HepG2 (cell line): Measurements from ENCODE around the gene DENND4B. TPM values are rescaled to one million over a fixed set of nuclear protein-coding genes. Genes with fewer than 3 reads are reported as not detected.

Experiments used
- CBX5 ChIP-seq: sonication (generic); formaldehyde crosslinking; IDR thresholded peaks from 2 replicates; pipeline ENCODE4 v1.4.0; 2020; ENCODE audit warnings: missing genetic modification reagents, borderline replicate concordance
- FOSL2 ChIP-seq: sonication (generic); formaldehyde crosslinking; IDR thresholded peaks from 2 replicates; pipeline ENCODE4 v1.4.0; 2020; ENCODE audit warnings: missing genetic modification reagents
- HNF1B ChIP-seq: sonication (generic); formaldehyde crosslinking; IDR thresholded peaks from 2 replicates; pipeline ENCODE4 v1.5.1; 2020; ENCODE audit warnings: mild to moderate bottlenecking, moderate library complexity, missing genetic modification reagents
- JUNB ChIP-seq: sonication (generic); formaldehyde crosslinking; IDR thresholded peaks from 2 replicates; pipeline ENCODE4 v1.8.0; 2022; ENCODE audit warnings: missing genetic modification reagents, mild to moderate bottlenecking, borderline replicate concordance
- MEIS1 ChIP-seq: sonication (generic); formaldehyde crosslinking; IDR thresholded peaks from 2 replicates; pipeline ENCODE4 v1.9.0; 2021; ENCODE audit warnings: mild to moderate bottlenecking, missing genetic modification reagents, moderate library complexity, borderline replicate concordance
- MXI1 ChIP-seq: IDR thresholded peaks from 3 replicates; pipeline ENCODE4 v1.6.1; 2012; ENCODE audit warnings: low read depth, low read length, inconsistent platforms, borderline replicate concordance
- MYPOP ChIP-seq: sonication (generic); formaldehyde crosslinking; IDR thresholded peaks from 2 replicates; pipeline ENCODE4 v1.8.1; 2023; ENCODE audit warnings: mild to moderate bottlenecking, moderate library complexity, missing genetic modification reagents
- NFRKB ChIP-seq: fragments of 450-650 bp; IDR thresholded peaks from 2 replicates; pipeline ENCODE4 v1.6.1; 2017
- POGK ChIP-seq: sonication (generic); formaldehyde crosslinking; conservative IDR thresholded peaks from 2 replicates; pipeline ENCODE4 v1.8.0; 2022; ENCODE audit warnings: mild to moderate bottlenecking, moderate library complexity, missing genetic modification reagents
- RFX1 ChIP-seq: fragments of 450-650 bp; IDR thresholded peaks from 2 replicates; pipeline ENCODE4 v1.6.1; 2017
- THAP8 ChIP-seq: sonication (generic); formaldehyde crosslinking; IDR thresholded peaks from 2 replicates; pipeline ENCODE4 v1.5.1; 2020; ENCODE audit warnings: missing genetic modification reagents, mild to moderate bottlenecking, borderline replicate concordance
- ZBTB38 ChIP-seq: sonication (generic); formaldehyde crosslinking; IDR thresholded peaks from 2 replicates; pipeline ENCODE4 v1.5.1; 2020; ENCODE audit warnings: mild to moderate bottlenecking, missing genetic modification reagents
- ZNF138 ChIP-seq: sonication (generic); formaldehyde crosslinking; IDR thresholded peaks from 2 replicates; pipeline ENCODE4 v1.5.0; 2020; ENCODE audit warnings: mild to moderate bottlenecking, low read depth, missing genetic modification reagents
- ZNF276 ChIP-seq: sonication (generic); formaldehyde crosslinking; IDR thresholded peaks from 2 replicates; pipeline ENCODE4 v1.4.0; 2020; ENCODE audit warnings: mild to moderate bottlenecking, low read depth, missing genetic modification reagents
- ZNF619 ChIP-seq: sonication (generic); formaldehyde crosslinking; IDR thresholded peaks from 2 replicates; pipeline ENCODE4 v1.4.0; 2020; ENCODE audit warnings: mild to moderate bottlenecking, missing genetic modification reagents
- ZNF687 ChIP-seq: sonication (generic); formaldehyde crosslinking; IDR thresholded peaks from 2 replicates; pipeline ENCODE4 v1.5.1; 2020; ENCODE audit warnings: mild to moderate bottlenecking, missing genetic modification reagents, moderate library complexity
- ZNF7 ChIP-seq: IDR thresholded peaks from 2 replicates; pipeline ENCODE4 v1.6.1; 2016; ENCODE audit warnings: missing biosample characterization, missing genetic modification reagents
- polyA plus RNA-seq, 8 experiments: library from polyadenylated mRNA; depleted of rRNA in 3 of 8; stranded (reverse) in 7 of 8; unstranded in 1 of 8; fragments of >200 nt; fragmentation: Illumina TruSeq in 4 of 8; extraction: Trizol in 4 of 8; gene quantifications; 2 replicates each; pipeline versions ENCODE4 v1.2.1 to v1.2.3, GENCODE V29; 2011 to 2016; ENCODE audit warnings: low read depth in 4 of 8, missing spikeins in 1 of 8, mixed read lengths in 1 of 8; ENCODE audit not compliant: insufficient read depth in 1 of 8
- total RNA-seq, 5 experiments: library from RNA; depleted of rRNA; stranded (reverse); fragments of >200 nt; fragmentation: Illumina TruSeq; extraction: Trizol; gene quantifications; 2 replicates each; pipeline ENCODE4 v1.2.3, GENCODE V29; 2016; ENCODE audit warnings: low read depth in 1 of 5

Gene DENND4B
- total and polyA plus RNA-seq, 2 of the 13 experiments (the other 11 are each of a cell fraction or from before 2014, with no cell fraction given): 15.1 to 20.3 TPM

GRCh38 chr1:153985341-153985912 lies 38.9 kb upstream of the DENND4B start (continued):
- TF ChIP-seq THAP8 (CRISPR knock-in tag) (no peak), RFX1 (no peak), ZNF619 (CRISPR knock-in tag) (peak; percentile 71; the same call in 1 of the 2 replicates), MYPOP (CRISPR knock-in tag) (no peak), ZBTB38 (CRISPR knock-in tag) (0 out of 2 replicates have a peak, but pooled peaks have one; percentile 37), ZNF7 (CRISPR knock-in tag) (no peak), CBX5 (CRISPR knock-in tag) (no peak), FOSL2 (CRISPR knock-in tag) (peak; percentile 68), MEIS1 (CRISPR knock-in tag) (no peak), POGK (no peak), HNF1B (CRISPR knock-in tag) (peak; percentile 27; the same call in 1 of the 2 replicates), ZNF138 (CRISPR knock-in tag) (no peak), ZNF276 (no peak), ZNF687 (CRISPR knock-in tag) (0 out of 2 replicates have a peak, but pooled peaks have one; percentile 4), NFRKB (no peak), MXI1 (no peak), JUNB (no peak)
